Gastrocnemius medialis (tissue), 4 donors: ENCODE measurements around the gene SUSD1. TPM values are rescaled to one million over a fixed set of nuclear protein-coding genes. Genes with fewer than 3 reads are reported as not detected.

Source experiments
- ATAC-seq, 2 donors: fragments of 150-250 bp; one replicate each; pipeline ENCODE4 v1.9.1; 2016
- DNase-seq, 2 donors: peaks; one replicate each; pipeline ENCODE4 v3.0.0-alpha.2; 2019
- H3K27ac ChIP-seq, 4 donors: fragments of 200-600 bp; sonication (generic); 1 replicate in 1 of 4; 2 replicates in 3 of 4; pipeline ENCODE4 v1.5.1; 2016 to 2018; ENCODE audit warnings: mild to moderate bottlenecking in 2 of 4, moderate library complexity in 1 of 4
- H3K27me3 ChIP-seq, 3 donors: fragments of 200-600 bp; sonication (generic) in 2 of 3; 1 replicate in 1 of 3; 2 replicates in 2 of 3; pipeline versions ENCODE4 v1.5.1 to v1.6.0; 2016 to 2019; ENCODE audit warnings: mild to moderate bottlenecking in 1 of 3, moderate library complexity in 1 of 3
- H3K36me3 ChIP-seq, 2 donors: fragments of 200-600 bp; sonication (generic) in 1 of 2; one replicate each; pipeline ENCODE4 v1.5.1; 2017 to 2018
- H3K4me1 ChIP-seq, 2 donors: fragments of 200-600 bp; sonication (generic) in 1 of 2; one replicate each; pipeline ENCODE4 v1.5.1; 2016 to 2017; ENCODE audit warnings: mild to moderate bottlenecking in 2 of 2
- H3K4me3 ChIP-seq, 4 donors: fragments of 200-600 bp; sonication (generic) in 3 of 4; 1 replicate in 1 of 4; 2 replicates in 3 of 4; pipeline ENCODE4 v1.5.1; 2016 to 2019; ENCODE audit warnings: mild to moderate bottlenecking in 2 of 4
- H3K9me3 ChIP-seq, 3 donors: fragments of 200-600 bp; sonication (generic) in 2 of 3; 1 replicate in 1 of 3; 2 replicates in 2 of 3; pipeline ENCODE4 v1.5.1; 2016 to 2019
- CTCF ChIP-seq, 5 experiments: fragments of 450-650 bp in 3 of 5; fragments of 200-600 bp in 2 of 5; sonication (generic) in 2 of 5; IDR thresholded peaks in 4 of 5; conservative IDR thresholded peaks in 1 of 5; 1 replicate in 4 of 5; 2 replicates in 1 of 5; pipeline ENCODE4 v1.5.1; 2016 to 2019; ENCODE audit warnings: antibody characterized with exemption in 5 of 5, mild to moderate bottlenecking in 3 of 5, moderate library complexity in 3 of 5
- POLR2A ChIP-seq, 2 donors: fragments of 450-650 bp; IDR thresholded peaks; one replicate each; pipeline ENCODE4 v1.6.1; 2017; ENCODE audit warnings: antibody characterized with exemption in 2 of 2, mild to moderate bottlenecking in 2 of 2, moderate library complexity in 2 of 2
- in situ Hi-C, 4 donors: fragments of 200-750 bp; cut with MboI; loops; one replicate each; pipeline versions ENCODE4 v1.15.0 to v1.8.0; 2017; ENCODE audit warnings: low sequenced_read_pairs in 4 of 4
- intact Hi-C: fragments of 100-400 bp; cut with DNase I; formaldehyde crosslinking; loops from one replicate; pipeline ENCODE4 v1.15.1; 2023; ENCODE audit warnings: low total_unique reads
- total RNA-seq, 4 donors: library from RNA; depleted of rRNA; stranded (reverse); fragments of >200 nt; gene quantifications; one replicate each; pipeline versions ENCODE4 v1.1.0 to v1.2.3, GENCODE V29; 2016

Gene SUSD1
- total RNA-seq, 4 donors from 2014 or later = 0.82 to 8.0 (median 2.2) TPM

GRCh38 chr9:111991179-111991578 lies 183.9 kb downstream of the SUSD1 start:
- H3K27ac ChIP-seq = no peak overlapping the region
- H3K4me3 ChIP-seq = no peak overlapping the region
- DNase-seq = no peak
- H3K36me3 ChIP-seq = no peaks in the 10 kb centered on the region
- in situ Hi-C loops = no loop called here
- peaks cover 0 to 4% (median 0%) of the 10 kb centered on the region in 3 donors for H3K9me3 ChIP-seq
- H3K27me3 ChIP-seq = no peaks in the 10 kb centered on the region
- H3K4me1 ChIP-seq = no peaks in the 10 kb centered on the region
- no peak for ATAC-seq
- intact Hi-C loops = no loop called here
- TF ChIP-seq CTCF (IDR thresholded peaks at IDR 0.05 in 4 of 5, conservative IDR thresholded peaks at IDR 0.05 in 1 of 5) (no peak), POLR2A (IDR thresholded peaks at IDR 0.05) (no peak)

Other genes with a start within 250 kb of the SUSD1 start
- 10 to 100 TPM in 3 of 4 donors, 1 to 10 TPM in 1; 9.9 to 54.7 (median 18.7) TPM for gene PTBP3, start 158.3 kb upstream of the SUSD1 start, total RNA-seq
- gene HSDL2, start 204.8 kb upstream of the SUSD1 start, total RNA-seq = 100 to 1,000 TPM in 1 of 4 donors, 10 to 100 TPM in 3; 68.9 to 106 (median 93.5) TPM